Measurements from ENCODE around the gene TMEM269.
"Not testable (repeated sequence)": the region's sequence is repeated elsewhere in the genome, so short reads cannot be mapped to it uniquely, and the experiment has no call there.

TMEM269 gene

DNA sequence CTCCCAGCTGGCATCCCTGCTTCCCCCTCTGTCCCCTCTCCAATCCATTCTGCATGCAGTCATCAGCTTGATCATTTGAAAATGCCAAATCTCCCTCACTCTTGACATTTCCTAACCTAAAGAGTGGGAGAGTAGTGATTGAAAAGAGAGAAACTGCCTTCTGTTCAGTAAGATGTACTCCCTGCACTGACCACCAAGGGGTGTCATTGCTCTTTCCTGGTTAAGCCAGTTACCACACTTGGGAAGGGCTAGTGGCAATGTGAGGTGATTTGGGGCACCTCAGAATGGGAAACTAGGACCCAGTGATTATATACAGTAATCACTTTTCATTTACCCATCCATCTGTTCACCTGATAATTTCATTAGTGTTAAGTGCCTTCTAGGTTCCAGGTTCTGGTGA lies 6.9 kb upstream of the TMEM269 start:
- no peak for FAIRE-seq

DNA sequence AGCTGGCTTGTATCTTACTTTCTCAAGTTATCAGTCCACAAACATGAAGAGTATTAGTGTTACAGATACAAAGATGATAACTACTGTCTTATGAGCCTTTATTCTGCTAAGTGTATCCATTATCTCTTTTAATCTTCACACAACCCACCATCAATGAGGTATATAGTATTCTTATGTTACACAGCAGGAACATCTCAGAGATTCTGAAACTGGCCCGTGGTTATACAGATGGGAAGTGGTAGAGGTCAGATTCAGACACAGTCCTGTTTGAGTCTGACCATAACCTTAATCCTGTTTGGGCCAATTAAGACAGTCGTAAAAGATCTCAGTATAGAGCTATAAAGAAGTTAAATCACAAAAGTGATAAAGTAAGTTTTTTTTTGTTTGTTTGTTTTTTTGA lies 5.1 kb upstream of the TMEM269 start:
- FAIRE-seq = no peak

DNA sequence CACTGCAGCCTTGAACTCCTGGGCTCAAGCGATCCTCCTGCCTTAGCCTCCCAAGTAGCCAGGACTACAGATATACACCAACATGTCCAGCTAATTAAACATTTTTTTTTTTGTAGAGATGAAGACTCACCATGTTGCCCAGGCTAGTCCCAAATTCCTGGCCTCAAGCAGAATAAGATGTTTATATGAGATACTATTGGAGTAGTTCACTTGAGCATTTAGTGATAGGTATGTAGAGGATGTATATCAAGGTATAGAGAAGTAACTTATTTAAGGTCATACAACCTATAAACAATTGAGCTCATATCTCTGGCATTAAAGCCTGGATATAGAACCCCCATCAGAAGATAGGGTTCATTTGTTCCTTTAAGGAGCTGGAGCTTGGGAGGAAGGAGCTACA lies 4.6 kb upstream of the TMEM269 start:
- no peak for FAIRE-seq

DNA sequence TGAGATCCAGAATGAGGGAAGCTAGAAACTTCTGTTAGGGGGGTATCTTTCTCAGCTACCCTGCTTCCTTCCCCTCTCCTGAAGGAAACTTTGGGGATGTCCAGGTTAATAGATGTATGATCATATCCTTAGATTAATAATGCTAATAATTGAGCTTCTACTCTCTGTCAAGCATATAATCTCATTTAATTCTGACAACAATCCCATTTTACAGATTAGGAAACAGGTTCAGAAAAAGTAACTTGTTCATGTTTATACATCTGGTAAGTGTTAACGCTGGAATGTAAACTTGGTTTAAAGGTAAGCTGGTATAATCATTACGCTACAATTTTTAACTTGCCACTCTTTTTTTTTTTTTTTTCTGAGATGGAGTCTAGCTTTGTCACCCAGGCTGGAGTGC lies 1.7 kb upstream of the TMEM269 start:
- no peak for FAIRE-seq

DNA sequence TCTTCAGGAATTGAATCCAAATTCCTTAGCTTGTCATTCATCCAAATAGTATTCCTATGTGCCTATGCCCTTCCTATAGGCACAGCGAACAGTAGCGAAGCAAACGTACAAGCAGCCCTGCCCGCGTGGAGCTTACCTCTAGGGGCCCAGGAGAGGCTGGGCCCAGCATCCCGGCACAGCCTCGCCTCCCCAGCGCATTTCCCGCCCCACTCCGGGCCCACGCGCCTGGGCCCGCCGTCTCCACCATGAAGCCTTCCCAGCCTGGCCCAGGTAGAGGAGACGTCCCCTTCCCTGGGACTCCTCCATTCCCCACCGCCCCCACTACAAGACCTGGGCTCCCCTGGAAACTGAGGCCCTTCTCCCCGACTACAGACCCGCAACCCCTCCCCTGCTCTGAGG lies 245 bp upstream of the TMEM269 start:
- no peak for FAIRE-seq

DNA sequence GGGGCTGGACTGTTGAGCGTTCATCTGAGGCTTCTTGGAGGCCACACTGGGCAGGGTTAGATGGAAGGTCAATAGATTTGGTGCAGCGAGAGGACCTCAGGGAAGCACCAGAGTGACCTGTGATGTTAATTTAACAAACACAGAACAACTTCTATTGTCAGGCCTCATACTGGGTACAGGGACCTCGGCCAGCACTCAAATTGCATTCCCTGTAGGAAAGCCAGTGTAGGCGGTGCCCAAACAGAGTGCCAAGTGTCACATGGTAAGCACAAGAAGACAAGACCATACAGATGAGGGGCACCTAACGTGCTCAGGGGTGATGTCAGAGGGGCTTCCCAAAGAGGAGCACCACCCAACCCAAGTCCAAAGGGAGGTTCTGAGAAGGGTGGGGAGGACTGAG lies 1.3 kb downstream of the TMEM269 start:
- FAIRE-seq = no peak

DNA sequence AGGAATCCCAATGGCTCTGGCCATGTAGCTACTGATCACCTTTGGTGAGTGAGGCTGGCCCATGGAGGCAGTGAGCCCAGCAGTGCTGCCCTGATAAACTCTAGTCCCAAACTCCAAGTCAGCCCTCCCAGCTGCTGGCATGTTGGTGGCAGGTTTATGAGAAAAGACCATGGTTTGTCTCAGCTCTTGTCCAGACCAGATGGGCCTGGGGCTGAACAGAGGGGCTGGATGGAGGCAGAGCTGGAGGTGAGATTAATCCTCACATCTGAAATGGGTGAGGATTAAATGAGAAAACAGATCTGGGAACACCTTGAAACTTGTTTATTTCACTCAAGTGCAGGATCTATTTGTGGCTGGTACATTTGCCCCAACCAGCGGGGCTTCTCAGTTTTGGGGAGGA lies 3.2 kb downstream of the TMEM269 start:
- FAIRE-seq = no peak

DNA sequence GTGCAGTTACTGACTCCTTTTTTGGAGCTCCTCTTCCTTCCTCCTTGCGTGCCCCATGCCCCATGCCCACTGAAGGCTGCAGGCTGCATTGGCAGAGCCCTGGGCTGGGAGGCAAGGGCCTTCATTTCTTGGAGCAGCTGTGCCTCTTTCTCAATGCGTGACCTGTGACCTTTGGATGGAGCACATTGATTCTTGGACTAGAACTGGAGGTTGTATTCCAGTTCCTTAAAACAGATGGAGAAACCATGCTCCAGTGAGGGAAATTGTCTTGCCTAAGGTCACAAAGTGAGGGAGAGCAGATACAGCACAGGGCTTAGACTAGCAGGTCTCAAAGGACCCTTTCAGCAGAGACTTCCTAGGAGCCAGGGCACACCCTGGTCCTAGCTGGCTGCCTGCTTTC lies 9.0 kb downstream of the TMEM269 start:
- FAIRE-seq = no peak

DNA sequence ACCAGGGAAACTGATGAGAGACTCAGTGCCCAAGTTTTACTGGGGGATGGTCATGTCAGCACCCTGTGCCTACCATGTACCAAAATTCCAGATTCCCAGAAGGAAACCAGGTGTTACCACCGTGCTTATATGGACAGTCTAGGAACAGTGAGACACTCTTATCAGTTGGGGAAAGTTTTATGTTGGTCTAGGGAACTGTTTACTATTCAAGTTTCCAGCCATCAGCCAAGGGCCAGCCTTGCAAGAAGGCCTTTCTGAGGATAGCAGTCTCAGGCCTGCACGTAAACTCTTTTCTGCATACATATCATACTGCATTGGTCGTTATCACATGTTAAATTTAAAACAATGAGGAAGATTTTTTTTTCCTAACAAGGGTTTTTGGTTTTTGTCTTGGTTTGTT lies 12.6 kb downstream of the TMEM269 start:
- no peak for FAIRE-seq

DNA sequence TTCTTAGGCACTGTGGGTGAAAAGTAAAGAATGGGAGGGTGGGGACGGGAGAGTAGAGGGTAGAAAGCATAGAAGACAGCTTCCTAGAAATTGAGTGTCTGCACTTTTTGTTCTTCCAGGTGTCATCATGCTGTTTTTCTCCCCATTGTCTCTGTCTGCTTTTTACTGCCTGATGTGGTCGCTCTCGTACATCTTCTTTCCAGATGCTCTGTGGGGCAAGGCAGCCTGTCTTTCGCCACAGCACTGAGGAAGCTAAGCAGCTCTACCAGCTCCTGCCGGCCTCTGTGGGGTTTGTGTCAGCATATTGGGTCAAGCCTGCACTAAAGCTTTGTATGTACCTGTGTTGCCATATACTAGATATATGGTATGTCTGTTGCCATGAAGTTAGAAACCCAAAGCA lies 13.2 kb downstream of the TMEM269 start:
- FAIRE-seq = no peak

DNA sequence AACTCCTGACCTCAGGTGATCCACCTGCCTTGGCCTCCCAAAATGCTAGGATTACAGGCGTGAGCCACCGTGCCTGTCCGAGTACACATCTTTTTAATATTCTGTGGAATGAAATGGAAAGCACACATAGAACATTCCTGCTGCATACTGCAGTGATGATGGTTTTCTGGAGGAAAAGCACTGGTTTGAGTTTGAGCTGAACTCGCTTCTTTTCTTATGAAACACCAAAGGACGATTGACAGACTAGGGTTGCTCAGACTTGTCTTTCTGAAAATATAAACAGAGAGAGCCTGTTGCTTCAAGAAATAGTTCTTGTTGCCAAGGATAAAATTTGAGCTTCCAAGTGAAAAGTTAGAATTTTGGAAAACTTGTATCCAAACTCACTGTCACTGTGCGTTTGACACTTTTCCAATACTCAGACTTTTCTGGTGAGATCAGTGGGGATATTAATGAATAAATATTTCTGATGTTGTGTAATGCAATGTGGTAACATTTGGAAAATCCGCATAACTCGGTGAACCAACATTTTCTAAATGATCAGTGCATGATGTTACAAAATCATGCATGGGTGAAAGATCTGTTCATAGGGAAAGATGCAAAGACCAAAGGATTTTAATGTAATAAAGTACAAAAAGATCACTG lies 17.2 kb downstream of the TMEM269 start:
- FAIRE-seq = no peak

DNA sequence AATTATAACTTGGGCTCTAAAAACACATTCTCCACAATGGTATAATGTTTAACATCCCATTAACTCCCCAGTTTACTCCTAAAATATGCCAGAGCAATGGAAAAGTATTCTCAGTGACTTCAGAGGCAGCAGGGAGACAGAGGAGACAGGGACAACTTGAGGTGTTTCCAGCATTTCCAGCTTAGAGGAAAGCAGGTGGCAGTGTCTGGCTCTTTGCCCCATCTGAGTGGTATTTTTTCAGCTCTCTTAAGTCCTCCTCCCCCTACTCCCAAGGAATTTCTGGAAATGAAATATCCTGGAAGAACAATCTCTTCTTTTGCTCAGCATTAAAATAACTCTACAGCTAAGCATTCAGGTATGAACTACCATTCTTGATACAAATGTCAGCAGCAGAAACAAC lies 21.4 kb downstream of the TMEM269 start:
- no peak for FAIRE-seq

DNA sequence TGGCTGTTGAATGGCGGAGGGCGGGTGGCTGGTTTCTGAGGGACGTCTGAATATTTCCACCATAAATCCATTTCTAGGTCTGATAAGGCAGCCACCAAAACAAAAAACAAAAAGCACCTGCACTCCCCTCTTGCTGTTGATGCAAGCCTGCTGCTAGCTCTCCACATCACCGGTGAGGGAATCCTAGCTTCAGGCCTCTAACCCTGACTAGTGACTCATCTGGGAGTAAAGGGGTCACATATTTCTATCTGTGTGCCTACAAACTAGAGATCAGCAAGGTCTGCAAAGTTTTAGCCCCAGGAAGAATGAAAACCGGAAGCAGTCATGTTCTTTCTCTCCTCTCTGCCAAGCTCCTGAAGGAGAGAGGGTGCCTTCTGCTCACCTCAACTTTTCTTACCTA lies 21.8 kb downstream of the TMEM269 start:
- FAIRE-seq = no peak

DNA sequence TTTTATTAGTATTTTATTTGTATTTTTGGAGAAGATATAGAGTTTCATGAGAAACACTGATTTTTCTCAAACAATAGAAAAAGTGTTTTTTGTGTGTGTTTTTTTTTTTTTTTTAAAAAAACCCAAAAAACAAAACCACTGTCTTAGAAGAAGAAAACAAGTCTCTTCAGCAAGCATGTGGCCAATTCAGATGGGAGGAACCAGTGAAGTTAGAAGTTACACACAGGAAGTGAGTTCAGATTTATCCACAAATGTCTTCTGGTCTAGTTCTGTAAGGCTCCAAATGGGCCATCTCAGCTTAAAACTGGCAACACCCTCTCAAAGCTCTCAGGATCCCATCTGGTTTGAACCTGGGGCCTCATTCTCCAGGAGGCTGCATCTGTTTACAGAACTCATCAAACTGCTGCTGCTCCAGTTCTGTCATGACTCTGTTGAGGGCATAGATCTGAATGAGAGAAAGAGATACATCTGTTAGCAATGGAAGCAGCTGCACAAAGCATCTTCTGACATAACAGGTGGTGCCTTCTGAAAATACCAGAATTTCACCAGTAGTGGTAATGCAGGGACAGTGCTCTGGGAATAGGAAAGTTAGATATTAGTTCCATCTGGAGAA lies 22.4 kb downstream of the TMEM269 start:
- FAIRE-seq = no peak

DNA sequence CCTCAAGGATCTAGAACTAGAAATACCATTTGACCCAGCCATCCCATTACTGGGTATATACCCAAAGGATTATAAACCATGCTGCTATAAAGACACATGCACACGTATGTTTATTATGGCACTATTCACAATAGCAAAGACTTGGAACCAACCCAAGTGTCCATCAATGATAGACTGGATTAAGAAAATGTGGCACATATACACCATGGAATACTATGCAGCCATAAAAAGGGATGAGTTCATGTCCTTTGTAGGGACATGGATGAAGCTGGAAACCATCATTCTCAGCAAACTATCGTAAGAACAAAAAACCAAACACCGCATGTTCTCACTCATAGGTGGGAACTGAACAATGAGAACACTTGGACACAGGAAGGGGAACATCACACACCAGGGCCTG lies 30.0 kb downstream of the TMEM269 start:
- not testable (repeated sequence) for FAIRE-seq

DNA sequence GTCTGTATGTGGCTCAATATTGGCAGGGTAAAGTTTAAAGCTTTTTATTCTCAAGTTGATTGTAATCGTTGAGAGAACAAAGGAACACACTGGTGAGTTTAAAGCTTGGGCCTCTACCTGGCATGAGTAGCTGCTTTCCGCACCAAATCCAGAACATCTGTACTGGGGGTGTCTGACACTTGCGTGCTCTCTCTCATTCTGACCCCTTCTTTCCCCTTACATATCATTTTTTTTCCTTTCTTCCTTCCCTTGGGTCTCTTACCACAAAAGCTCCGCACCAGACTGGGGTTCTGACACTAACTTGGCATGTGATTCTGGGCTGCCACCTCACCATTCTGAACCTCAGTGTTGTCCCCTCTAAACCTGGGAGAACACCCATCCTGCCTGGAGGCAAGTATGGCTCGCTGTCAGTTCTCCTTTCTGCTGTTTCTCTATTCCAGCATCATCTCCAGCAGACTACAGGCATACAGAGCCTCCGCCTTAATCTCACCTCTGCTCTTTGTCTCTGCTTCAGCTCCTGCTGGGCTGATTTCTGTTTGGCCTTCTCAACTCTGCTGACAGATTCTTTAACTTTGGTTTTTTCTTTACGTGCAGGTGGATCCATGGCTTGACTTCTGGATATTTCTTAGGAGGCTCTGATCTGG lies 31.3 kb downstream of the TMEM269 start:
- no peak for FAIRE-seq

DNA sequence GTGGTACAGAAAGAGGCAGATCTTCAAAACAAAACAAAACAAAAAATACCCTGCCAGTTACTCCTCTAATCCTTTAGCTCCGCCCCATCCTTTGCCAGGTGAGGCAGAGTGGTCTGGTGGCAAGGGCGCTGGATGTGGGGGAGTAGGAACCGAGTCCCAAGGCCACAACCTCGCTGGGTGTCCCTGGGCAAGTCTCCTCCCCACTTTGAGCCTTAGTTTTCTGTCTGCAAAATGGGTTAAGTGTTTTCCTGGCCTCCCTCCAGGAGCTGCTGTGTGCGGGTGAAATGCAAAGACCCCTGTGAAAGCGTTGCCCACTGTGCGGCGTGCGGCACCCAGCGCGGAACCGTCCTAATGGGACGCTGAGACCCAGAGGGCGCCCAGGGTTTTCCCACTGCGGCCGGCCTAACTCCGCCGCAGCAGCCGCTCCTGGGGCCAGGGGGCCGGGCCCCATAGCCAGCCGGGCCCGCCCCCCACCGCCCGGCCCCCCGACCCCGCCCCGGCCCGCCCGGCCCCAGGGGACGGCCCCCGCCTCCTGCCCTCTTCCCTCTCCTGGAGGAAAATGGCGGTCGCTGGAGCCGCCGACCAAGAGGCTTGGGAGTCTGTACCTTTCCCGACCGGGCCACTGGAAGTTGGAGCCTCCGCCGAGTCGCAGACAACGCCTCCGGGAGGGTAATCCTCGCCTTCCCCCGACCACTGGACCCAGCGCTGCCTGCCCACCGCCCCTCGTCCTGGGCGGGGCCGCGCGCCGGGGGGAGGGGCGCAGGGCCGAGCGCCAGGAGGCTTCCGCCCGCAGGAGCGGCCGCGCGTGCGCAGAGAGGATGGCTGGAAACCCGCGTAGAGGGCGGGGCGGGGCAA lies 32.0 kb downstream of the TMEM269 start, which contains the start of the genes ERMAP and SVBP:
TSS of gene ERMAP (plus strand) at position 538 of the 855 bp plus-strand sequence. CDS start 13,327 bp downstream, outside the sequence.
TSS of gene SVBP (minus strand) at position 813 of the 855 bp plus-strand sequence. CDS start 853 bp downstream, outside the sequence.
- FAIRE-seq = no peak

DNA sequence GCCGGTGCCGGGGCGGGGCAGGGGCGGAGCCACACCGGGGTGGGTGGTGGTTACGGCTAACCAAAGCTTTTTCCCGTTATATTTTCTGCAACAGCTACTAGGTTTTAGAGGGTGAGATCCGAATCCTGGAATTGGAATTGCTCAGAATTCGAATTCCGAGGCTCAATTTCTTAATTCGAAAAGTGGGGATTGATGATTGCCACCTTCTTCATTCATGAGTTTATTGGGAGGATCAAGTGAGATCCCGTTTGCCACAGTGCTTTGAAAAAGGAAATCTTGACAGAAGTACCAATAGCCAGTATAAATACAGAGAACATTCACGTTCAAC lies 32.6 kb downstream of the TMEM269 start:
- no peak for FAIRE-seq

DNA sequence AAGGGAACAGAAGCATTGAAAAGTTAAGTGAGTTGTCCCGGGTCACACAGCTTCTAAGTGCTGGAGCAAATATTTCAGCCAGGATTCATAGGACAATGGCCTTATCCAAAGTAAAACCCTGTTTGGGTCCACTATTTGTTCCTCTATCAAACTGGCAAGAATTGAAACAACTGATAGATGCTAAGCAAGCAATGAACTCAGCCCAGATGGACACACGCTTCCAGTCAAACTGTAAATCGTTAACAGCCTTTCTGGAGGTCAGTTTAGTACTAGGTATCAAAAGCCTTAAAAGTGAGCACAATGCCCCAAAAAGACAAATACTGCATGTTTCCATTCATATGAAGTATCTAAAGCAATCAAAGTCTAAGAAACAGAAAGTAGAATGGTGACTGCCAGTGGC lies 33.2 kb downstream of the TMEM269 start:
- FAIRE-seq = no peak

DNA sequence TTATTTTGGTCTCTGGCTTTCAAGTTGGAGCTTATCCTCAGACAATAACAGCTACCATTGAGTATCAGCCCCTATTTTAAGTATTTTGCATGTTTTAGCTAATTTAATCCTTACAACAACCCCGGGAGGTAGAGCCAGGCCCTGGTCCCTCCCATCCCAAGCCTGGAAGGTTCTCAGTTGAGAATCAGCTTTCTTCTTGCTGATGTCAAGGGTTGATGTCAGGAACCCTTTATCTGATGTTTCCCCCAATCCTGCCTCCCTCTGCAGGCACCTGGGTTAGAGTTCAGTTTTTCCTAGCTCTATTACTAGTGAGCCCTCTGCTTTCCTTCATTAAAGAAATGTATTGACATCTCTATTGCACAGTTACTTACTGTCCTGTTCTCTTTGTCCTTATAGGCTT lies 36.0 kb downstream of the TMEM269 start:
- no peak for FAIRE-seq

DNA sequence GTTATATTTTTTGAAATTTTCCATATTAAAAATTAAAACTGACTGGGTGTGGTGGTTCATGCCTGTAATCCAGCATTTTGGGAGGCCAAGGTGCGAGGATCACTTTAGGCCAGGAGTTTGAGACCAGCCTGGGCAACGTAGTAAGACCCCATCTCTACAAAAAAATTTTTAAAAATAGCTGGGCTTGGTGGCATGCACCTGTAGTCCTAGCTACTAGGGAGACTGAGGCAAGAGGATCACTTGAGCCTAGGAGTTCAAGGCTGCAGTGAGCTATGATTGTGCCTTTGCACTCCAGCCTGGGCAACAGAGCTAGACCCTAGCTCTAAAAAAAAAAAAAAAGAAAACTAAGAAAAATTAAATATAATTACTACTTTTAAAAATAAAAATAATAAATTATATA lies 36.9 kb downstream of the TMEM269 start:
- peak; percentile 81 for FAIRE-seq

DNA sequence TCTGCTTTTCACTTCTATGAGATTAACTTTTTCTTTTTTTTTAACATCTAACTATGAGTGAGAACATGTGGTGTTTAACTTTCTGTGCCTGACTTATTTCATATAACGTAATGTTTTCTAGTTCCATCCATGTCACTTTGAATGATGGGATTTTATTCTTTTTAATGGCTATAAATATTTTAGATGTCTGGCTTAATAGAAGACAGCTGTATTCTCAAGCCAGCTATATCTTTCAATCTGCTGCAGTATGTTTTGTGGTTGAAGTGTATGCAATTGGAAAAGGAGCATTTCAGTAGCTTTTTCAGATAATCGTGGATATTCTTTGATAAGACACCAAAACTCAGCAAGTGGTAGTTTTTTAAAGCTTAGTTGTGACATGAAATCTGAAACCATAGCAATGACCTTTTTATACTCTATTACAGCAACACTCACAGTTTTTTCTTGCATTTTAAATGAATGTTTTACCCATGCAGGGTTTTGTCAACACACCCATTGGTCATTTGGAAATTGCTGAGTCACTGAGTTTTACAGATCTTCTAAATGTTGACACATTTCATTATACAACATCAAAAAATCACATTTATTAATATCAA lies 38.1 kb downstream of the TMEM269 start:
- FAIRE-seq = no peak

DNA sequence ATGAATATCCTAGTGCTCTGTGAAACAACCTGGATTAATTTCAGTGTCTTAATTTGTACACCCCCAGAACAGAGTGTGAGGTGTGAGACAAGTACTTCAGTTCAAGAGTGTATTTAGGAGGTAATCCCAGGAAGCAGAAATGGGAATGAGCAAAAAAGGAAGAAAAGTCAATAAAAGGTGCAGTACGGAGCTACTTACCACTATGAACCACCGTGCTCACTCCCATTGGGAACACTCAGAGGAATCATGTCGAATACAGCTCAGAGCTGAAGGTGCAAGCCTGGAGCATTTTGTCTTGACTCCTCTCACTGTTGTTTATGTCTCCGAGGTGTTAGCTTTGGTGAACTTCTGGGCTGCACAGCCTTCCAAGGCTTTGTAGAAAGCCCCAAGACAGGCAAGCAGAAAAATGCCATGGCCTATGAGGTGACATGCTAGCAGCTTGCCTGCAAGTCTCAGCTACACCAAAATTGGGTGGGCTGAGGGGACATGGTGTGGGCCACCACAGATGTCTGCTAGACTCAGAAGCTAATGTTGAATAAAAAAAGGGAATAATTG lies 39.8 kb downstream of the TMEM269 start:
- no peak for FAIRE-seq
